Stomach smooth muscle (tissue), 2 donors: ENCODE measurements around the gene MPDZ.

Experiments used
- H3K27ac ChIP-seq: one replicate; pipeline ENCODE4 v1.7.0; 2013; ENCODE audit warnings: mild to moderate bottlenecking, low read length, inconsistent platforms
- H3K27me3 ChIP-seq, 2 donors: one replicate each; pipeline ENCODE4 v1.7.0; 2013; ENCODE audit warnings: low read length in 2 of 2; ENCODE audit not compliant: insufficient read depth in 2 of 2, control insufficient read depth in 1 of 2
- H3K36me3 ChIP-seq, 2 donors: one replicate each; pipeline ENCODE4 v1.7.0; 2013; ENCODE audit warnings: low read length in 2 of 2; ENCODE audit not compliant: control insufficient read depth in 2 of 2, insufficient read depth in 2 of 2
- H3K4me1 ChIP-seq: one replicate; pipeline ENCODE4 v1.7.0; 2013; ENCODE audit warnings: low read length; ENCODE audit not compliant: control insufficient read depth, insufficient read depth
- H3K4me3 ChIP-seq, 2 donors: one replicate each; pipeline ENCODE4 v1.7.0; 2013; ENCODE audit warnings: low read length in 2 of 2
- H3K9ac ChIP-seq, 2 donors: one replicate each; pipeline ENCODE4 v1.7.0; 2013; ENCODE audit warnings: low read length in 2 of 2, mild to moderate bottlenecking in 1 of 2
- H3K9me3 ChIP-seq, 2 donors: one replicate each; pipeline ENCODE4 v1.7.0; 2013; ENCODE audit warnings: low read length in 2 of 2; ENCODE audit not compliant: control insufficient read depth in 2 of 2
- donor health status: healthy.
- donor health status: Pancreatic carcinoma.

Gene MPDZ, protein sequence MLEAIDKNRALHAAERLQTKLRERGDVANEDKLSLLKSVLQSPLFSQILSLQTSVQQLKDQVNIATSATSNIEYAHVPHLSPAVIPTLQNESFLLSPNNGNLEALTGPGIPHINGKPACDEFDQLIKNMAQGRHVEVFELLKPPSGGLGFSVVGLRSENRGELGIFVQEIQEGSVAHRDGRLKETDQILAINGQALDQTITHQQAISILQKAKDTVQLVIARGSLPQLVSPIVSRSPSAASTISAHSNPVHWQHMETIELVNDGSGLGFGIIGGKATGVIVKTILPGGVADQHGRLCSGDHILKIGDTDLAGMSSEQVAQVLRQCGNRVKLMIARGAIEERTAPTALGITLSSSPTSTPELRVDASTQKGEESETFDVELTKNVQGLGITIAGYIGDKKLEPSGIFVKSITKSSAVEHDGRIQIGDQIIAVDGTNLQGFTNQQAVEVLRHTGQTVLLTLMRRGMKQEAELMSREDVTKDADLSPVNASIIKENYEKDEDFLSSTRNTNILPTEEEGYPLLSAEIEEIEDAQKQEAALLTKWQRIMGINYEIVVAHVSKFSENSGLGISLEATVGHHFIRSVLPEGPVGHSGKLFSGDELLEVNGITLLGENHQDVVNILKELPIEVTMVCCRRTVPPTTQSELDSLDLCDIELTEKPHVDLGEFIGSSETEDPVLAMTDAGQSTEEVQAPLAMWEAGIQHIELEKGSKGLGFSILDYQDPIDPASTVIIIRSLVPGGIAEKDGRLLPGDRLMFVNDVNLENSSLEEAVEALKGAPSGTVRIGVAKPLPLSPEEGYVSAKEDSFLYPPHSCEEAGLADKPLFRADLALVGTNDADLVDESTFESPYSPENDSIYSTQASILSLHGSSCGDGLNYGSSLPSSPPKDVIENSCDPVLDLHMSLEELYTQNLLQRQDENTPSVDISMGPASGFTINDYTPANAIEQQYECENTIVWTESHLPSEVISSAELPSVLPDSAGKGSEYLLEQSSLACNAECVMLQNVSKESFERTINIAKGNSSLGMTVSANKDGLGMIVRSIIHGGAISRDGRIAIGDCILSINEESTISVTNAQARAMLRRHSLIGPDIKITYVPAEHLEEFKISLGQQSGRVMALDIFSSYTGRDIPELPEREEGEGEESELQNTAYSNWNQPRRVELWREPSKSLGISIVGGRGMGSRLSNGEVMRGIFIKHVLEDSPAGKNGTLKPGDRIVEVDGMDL (N-terminal part only)

DNA sequence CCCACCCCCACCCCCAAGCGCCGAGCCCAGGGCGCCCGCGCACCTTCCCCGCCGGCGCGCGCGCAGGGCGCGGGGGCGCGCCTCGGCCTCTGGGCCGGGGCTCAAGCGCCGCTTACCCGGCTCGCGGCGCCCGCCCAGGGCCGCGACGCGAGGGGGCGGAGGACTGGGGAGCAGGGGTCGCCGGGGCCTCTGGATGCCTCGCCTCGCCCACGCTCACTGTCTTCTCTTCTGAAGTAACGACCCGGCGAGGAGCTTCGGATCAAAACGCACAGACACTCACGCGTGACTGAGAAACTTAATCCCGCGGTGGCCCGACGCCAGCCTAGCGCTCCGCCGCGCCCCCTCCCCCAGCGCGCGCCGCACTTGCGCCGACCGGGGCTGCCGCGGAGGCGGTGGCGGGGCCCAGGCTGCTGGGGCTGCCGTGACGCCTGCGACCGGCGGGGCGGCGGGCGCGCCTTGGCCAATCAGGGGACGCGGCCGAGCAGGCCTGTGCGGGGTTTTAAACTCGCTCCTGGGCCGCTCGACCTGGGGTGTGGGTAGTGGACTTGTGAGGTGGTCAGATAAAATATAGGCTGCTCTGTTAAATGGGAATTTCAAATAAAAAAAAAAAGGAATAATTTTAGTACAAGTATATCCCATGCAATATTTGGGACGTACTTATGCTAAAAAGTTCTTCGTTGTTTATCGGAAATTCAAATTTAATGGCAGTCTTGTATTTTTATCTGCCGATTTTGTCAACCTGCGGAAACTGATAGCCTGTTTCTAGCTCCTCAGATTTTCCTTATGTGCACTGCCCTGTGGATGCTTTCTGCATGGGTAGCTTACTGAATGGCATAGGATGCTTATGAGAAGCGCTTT is at the start of gene MPDZ:
Gene MPDZ, minus strand, starts transcription at position 409 of the 858 bp plus-strand sequence. CDS start 29,377 bp downstream, outside the sequence.
- no peaks in the 10 kb centered on the region for H3K9me3 ChIP-seq
- peak within 1 kb of the TSS; percentile 83 to 89 for H3K4me3 ChIP-seq
- H3K4me1 ChIP-seq = peaks cover 11% of the 10 kb centered on the region
- H3K9ac ChIP-seq = peak within 1 kb of the TSS; percentile 74 to 80
- no peaks in the 10 kb centered on the region for H3K36me3 ChIP-seq
- H3K27me3 ChIP-seq = no peaks in the 10 kb centered on the region
- H3K27ac ChIP-seq = peak within 1 kb of the TSS; percentile 85

DNA sequence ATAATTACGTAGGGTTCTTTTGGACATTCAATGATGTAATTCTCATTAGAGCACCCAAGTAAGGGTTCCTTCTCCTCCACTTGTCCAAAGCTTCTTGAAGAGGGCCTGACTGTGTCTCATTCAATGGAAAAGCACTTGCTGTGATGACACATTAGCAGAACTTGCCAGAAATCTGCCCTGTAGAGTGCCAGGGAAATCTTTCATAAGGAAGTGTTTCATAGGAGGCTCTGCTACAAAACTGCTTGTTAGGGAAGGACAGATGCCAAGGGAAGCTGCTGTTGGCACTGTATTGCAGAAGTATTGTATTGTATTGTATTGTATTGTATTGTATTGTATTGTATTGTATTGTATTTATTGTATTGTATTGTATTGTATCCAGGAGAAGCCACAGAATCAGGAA is 45.5 kb upstream of the MPDZ start:
- H3K4me3 ChIP-seq = no peak overlapping the region
- H3K4me1 ChIP-seq = no peaks in the 10 kb centered on the region
- no peaks in the 10 kb centered on the region for H3K36me3 ChIP-seq
- no peak overlapping the region for H3K9ac ChIP-seq
- no peak overlapping the region for H3K27ac ChIP-seq
- H3K27me3 ChIP-seq = no peaks in the 10 kb centered on the region
- no peaks in the 10 kb centered on the region for H3K9me3 ChIP-seq

DNA sequence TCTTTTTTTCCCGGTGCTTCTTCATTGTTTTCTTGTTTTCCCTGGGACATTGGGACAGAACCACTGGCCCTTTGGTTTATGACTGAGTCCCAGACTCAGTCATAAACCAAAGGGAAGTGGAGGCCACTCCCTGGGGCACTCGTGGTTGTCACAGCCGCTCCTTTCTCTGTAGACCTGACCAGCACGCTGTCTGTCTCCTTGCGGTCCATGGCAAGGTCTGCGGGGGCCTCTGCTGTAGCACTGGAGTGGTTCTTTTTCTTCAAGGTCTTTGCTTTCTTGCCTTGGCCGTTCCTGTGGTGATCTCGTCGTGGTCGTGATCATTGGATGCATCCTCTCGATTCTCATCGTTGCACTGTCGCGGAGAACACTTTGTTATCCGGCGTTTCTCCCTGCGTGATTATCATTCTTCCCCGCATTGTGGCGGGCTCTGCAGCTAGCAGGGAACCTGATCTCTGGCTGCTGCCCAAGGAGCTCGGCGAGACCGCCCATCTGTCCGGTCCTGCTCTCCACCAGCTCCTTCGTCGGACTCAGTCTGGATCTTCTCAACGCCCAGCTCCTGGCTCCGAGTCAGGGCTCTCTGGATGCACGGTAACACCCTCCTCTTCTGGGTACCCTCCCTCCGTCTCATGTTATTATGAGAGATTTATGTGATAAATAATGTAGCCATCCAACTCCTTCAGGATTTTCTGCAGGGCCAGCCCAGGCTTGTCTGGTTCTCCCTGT is 43.5 kb upstream of the MPDZ start:
- Histone ChIP-seq H3K36me3 (no peaks in the 10 kb centered on the region), H3K9ac (no peak overlapping the region), H3K4me3 (peak overlapping the region; percentile 22 to 61), H3K9me3 (peaks cover under 1 to 3% of the 10 kb centered on the region in 2 donors), H3K27ac (no peak overlapping the region), H3K4me1 (no peaks in the 10 kb centered on the region), H3K27me3 (no peaks in the 10 kb centered on the region)

DNA sequence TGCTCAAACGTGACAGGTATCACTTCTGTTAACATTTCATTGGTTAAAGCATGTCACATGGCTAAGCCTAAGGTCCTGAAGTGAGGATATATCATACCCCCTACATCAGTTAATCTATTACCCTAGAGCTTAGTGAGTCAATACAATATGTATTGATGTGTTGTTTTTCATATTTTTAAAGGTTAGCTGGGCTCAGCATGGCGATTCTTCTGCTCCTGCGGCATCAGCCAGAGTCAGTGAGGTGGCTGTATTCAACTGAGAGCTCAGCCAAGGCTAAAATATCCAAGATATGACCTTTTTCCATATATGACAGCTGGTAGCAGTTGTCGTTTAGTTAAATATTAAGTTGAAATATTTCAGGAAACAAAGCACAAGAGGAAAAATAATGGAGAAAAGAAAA is 38.5 kb upstream of the MPDZ start:
- H3K4me3 ChIP-seq = no peak overlapping the region
- no peaks in the 10 kb centered on the region for H3K27me3 ChIP-seq
- H3K36me3 ChIP-seq = no peaks in the 10 kb centered on the region
- H3K9me3 ChIP-seq = peaks cover 4 to 6% of the 10 kb centered on the region in 2 donors
- no peaks in the 10 kb centered on the region for H3K4me1 ChIP-seq
- H3K27ac ChIP-seq = no peak overlapping the region
- no peak overlapping the region for H3K9ac ChIP-seq

DNA sequence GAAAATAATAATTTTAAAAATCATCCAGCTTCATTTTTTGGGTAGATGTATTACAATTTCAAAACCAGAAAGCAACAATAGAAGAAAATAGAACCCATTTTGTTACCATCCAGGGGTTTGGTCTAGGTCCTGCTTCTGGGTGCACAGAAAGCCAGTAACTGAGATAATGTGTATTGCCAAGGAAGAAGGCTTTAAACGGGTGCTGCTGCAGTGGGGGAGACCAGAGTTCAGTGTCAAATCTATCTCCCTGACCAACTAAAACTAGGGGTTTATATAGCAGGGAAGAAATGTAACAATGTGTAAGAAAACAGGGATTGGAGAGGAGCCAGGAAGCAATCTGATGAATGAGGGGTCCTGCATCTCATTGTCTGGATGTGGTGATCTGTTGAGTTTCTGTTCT is 17.5 kb upstream of the MPDZ start:
- Histone ChIP-seq H3K4me1 (no peaks in the 10 kb centered on the region), H3K9ac (no peak overlapping the region), H3K27me3 (no peaks in the 10 kb centered on the region), H3K27ac (no peak overlapping the region), H3K4me3 (no peak overlapping the region), H3K9me3 (no peaks in the 10 kb centered on the region), H3K36me3 (no peaks in the 10 kb centered on the region)

DNA sequence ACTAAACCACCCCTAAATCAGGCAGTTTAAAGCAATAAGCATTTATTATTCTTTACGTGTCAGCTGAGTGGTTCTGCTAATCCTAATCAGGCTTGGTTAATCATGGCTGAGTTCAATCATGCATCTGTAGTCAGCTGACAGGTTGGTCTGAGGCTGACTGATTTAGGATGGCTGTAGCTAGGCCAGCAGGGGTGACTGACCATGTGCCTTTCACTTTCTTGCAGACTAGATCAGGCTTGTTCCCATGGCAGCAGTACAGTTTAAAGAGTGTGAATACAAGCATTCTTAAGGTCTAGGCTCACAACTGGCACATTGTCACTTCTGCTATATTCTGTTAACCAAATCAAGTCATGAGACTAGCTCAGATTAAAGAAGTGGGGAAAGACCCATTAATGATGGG is 16.1 kb upstream of the MPDZ start:
- Histone ChIP-seq H3K4me1 (no peaks in the 10 kb centered on the region), H3K36me3 (no peaks in the 10 kb centered on the region)

DNA sequence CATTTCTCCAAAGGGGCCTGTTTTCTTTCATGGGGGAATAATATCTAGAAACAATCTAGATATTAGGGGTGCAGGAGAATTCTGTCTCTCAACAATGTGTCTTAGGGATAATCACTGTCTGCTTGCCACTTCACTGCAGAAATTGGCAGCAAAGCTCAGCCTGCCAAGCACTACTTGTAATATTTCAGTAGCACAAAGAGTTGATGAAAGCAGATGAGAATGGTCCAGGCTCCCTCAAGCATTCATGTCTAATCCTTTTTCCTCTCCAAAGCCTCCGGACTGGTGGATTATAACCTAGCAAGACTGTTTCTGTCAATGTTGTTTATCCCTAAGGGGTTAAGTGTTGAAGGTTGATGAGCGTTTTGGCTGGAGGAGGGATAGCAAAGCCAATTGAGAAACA is 13.3 kb upstream of the MPDZ start:
- Histone ChIP-seq H3K36me3 (no peaks in the 10 kb centered on the region), H3K27me3 (no peaks in the 10 kb centered on the region), H3K9me3 (no peaks in the 10 kb centered on the region), H3K9ac (no peak overlapping the region), H3K4me3 (no peak overlapping the region), H3K27ac (no peak overlapping the region), H3K4me1 (no peaks in the 10 kb centered on the region)

More for the DNA sequence above, 16.1 kb upstream of the MPDZ start:
- Histone ChIP-seq H3K27ac (no peak overlapping the region), H3K9ac (no peak overlapping the region), H3K4me3 (no peak overlapping the region), H3K9me3 (no peaks in the 10 kb centered on the region), H3K27me3 (no peaks in the 10 kb centered on the region)

DNA sequence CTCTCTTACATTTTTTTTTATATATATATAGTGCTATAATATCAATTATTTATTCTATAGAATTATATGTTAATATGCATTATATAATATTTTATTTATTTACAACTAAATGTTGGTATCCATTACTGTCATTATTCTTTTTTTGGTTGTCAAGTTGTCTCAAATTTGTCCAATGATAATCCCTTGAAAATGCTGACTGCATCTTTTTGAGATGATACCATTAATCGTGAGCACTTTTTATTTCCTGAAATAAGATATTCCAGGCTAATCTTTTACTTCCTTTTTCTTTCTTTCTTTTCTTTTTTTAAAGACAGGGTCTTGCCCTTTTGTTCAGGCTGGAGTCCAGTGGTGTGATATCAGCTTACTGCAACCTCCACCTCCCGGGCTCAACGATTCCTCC is 12.7 kb upstream of the MPDZ start:
- H3K9me3 ChIP-seq = no peaks in the 10 kb centered on the region
- no peak overlapping the region for H3K27ac ChIP-seq
- no peak overlapping the region for H3K9ac ChIP-seq

DNA sequence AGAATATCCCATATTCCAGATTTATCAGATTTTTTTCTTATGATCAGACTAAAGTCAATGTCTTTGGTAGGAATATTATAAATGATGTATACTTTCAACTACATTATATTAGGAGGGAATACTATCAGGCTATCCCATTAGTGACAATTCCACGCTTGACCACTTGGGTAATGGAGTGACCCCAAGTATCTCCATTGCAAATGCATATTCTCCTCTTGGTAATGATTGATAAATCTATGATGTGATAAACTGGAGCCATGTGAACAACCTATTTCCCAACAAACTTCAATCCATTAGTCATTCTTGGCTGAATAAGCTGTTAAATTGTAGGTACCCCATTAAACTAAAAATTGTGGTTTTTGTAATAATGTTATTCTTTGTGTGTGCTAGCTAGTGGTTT is 12.2 kb upstream of the MPDZ start:
- no peak overlapping the region for H3K27ac ChIP-seq
- H3K36me3 ChIP-seq = no peaks in the 10 kb centered on the region
- H3K9ac ChIP-seq = no peak overlapping the region
- no peaks in the 10 kb centered on the region for H3K4me1 ChIP-seq
- no peaks in the 10 kb centered on the region for H3K27me3 ChIP-seq
- no peaks in the 10 kb centered on the region for H3K9me3 ChIP-seq
- no peak overlapping the region for H3K4me3 ChIP-seq

More for the DNA sequence above, 12.7 kb upstream of the MPDZ start:
- Histone ChIP-seq H3K4me1 (no peaks in the 10 kb centered on the region), H3K36me3 (no peaks in the 10 kb centered on the region), H3K4me3 (no peak overlapping the region), H3K27me3 (no peaks in the 10 kb centered on the region)
